ENCODE results near the gene MFAP3.
"Not testable (repeated sequence)": the region's sequence is repeated elsewhere in the genome, so short reads cannot be mapped to it uniquely, and the experiment has no call there.

Gene MFAP3

GRCh38 chr5:154059583-154059982, 20.8 kb downstream of the MFAP3 start:
- H3K36me3 ChIP-seq, result peaks cover 29% of the 10 kb centered on the region
- H3K27me3 ChIP-seq, result no peaks in the 10 kb centered on the region
- H3K4me3 ChIP-seq (ENCODE audit: low read depth in 1 of 2, low read length in 1 of 2), result no peak overlapping the region
- H3K27ac ChIP-seq, result no peak overlapping the region
- no peaks in the 10 kb centered on the region for H3K9me3 ChIP-seq
- no peaks in the 10 kb centered on the region for H3K4me1 ChIP-seq (ENCODE audit: control insufficient read depth in 1 of 2, insufficient read depth in 1 of 2, low read depth in 1 of 2, low read length in 1 of 2)
- TF ChIP-seq, protein P1, sequence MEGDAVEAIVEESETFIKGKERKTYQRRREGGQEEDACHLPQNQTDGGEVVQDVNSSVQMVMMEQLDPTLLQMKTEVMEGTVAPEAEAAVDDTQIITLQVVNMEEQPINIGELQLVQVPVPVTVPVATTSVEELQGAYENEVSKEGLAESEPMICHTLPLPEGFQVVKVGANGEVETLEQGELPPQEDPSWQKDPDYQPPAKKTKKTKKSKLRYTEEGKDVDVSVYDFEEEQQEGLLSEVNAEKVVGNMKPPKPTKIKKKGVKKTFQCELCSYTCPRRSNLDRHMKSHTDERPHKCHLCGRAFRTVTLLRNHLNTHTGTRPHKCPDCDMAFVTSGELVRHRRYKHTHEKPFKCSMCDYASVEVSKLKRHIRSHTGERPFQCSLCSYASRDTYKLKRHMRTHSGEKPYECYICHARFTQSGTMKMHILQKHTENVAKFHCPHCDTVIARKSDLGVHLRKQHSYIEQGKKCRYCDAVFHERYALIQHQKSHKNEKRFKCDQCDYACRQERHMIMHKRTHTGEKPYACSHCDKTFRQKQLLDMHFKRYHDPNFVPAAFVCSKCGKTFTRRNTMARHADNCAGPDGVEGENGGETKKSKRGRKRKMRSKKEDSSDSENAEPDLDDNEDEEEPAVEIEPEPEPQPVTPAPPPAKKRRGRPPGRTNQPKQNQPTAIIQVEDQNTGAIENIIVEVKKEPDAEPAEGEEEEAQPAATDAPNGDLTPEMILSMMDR (IDR thresholded peaks at IDR 0.05), result no peak

- Histone ChIP-seq H3K27me3 (no peaks in the 10 kb centered on the region), H3K36me3 (peaks cover 19% of the 10 kb centered on the region), H3K27ac (no peak overlapping the region), H3K4me1 (ENCODE audit: control insufficient read depth in 1 of 2, insufficient read depth in 1 of 2, low read depth in 1 of 2, low read length in 1 of 2) (no peaks in the 10 kb centered on the region), H3K9me3 (no peaks in the 10 kb centered on the region), H3K4me3 (ENCODE audit: low read depth in 1 of 2, low read length in 1 of 2) (no peak overlapping the region)
- TF ChIP-seq, protein P1 (IDR thresholded peaks at IDR 0.05), result no peak
Measured at GRCh38 chr5:154060606-154061005, 21.8 kb downstream of the MFAP3 start.

GRCh38 chr5:154063372-154063771, 24.6 kb downstream of the MFAP3 start:
- Histone ChIP-seq H3K9me3 (no peaks in the 10 kb centered on the region), H3K27ac (no peak overlapping the region), H3K4me3 (ENCODE audit: low read depth in 1 of 2, low read length in 1 of 2) (no peak overlapping the region), H3K36me3 (no peaks in the 10 kb centered on the region), H3K4me1 (ENCODE audit: control insufficient read depth in 1 of 2, insufficient read depth in 1 of 2, low read depth in 1 of 2, low read length in 1 of 2) (no peaks in the 10 kb centered on the region), H3K27me3 (no peaks in the 10 kb centered on the region)
- TF ChIP-seq, protein P1 (IDR thresholded peaks at IDR 0.05), result no peak

DNA sequence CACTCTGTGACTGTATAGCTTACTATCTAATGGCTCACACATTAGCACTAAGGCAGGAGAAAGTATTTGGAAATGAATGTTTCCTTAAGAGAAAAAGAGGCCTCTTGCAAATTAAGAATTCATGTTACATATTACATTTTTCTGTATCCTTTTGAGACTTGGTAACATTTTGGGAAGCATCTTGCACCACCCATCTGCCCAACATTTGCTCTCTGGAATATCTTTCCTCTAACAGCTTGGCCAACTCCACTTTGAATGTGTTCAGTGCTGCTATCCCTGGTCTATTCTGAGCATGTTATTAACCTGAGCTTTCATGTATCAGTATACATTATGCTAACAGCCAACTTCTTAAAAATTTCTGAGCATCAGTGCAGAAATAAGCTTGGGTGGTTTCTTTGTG, 27.2 kb downstream of the MFAP3 start:
- no peak overlapping the region for H3K27ac ChIP-seq

GRCh38 chr5:154069854-154070253, 31.1 kb downstream of the MFAP3 start:
- not testable (repeated sequence) for H3K27me3 ChIP-seq; H3K4me3 ChIP-seq (ENCODE audit: low read depth in 1 of 2, low read length in 1 of 2); H3K27ac ChIP-seq; H3K4me1 ChIP-seq (ENCODE audit: control insufficient read depth in 1 of 2, insufficient read depth in 1 of 2, low read depth in 1 of 2, low read length in 1 of 2); H3K9me3 ChIP-seq; H3K36me3 ChIP-seq

More for the DNA sequence above, 27.2 kb downstream of the MFAP3 start:
- no peaks in the 10 kb centered on the region for H3K4me1 ChIP-seq (ENCODE audit: control insufficient read depth in 1 of 2, insufficient read depth in 1 of 2, low read depth in 1 of 2, low read length in 1 of 2)
- no peaks in the 10 kb centered on the region for H3K27me3 ChIP-seq
- H3K9me3 ChIP-seq, result no peaks in the 10 kb centered on the region
- TF ChIP-seq, protein P1 (IDR thresholded peaks at IDR 0.05), result no peak
- no peaks in the 10 kb centered on the region for H3K36me3 ChIP-seq
- H3K4me3 ChIP-seq (ENCODE audit: low read depth in 1 of 2, low read length in 1 of 2), result no peak overlapping the region

GRCh38 chr5:154071799-154072413, 33.1 kb downstream of the MFAP3 start:
- no peak overlapping the region for H3K4me3 ChIP-seq (ENCODE audit: low read depth in 1 of 2, low read length in 1 of 2)

More at GRCh38 chr5:154071799-154072413, 33.1 kb downstream of the MFAP3 start:
- peaks cover 0 to 9% of the 10 kb centered on the region in 2 experiments for H3K4me1 ChIP-seq (ENCODE audit: control insufficient read depth in 1 of 2, insufficient read depth in 1 of 2, low read depth in 1 of 2, low read length in 1 of 2)
- TF ChIP-seq, protein P1 (IDR thresholded peaks at IDR 0.05), result no peak
- H3K27ac ChIP-seq, result no peak overlapping the region
- no peaks in the 10 kb centered on the region for H3K36me3 ChIP-seq
- H3K27me3 ChIP-seq, result no peaks in the 10 kb centered on the region
- H3K9me3 ChIP-seq, result no peaks in the 10 kb centered on the region
